GM12872 (cell line): ENCODE measurements around the gene ANKAR.
A peak's percentile ranks its signal among the peaks of the same experiment; 100 is the strongest.

Source experiments
- TF ChIP-seq, protein P1 (sequence below): IDR thresholded peaks from 3 replicates; pipeline ENCODE4 v1.5.1; 2011; ENCODE audit warnings: low read depth, mild to moderate bottlenecking, low read length, moderate library complexity; ENCODE audit not compliant: insufficient read depth

The ANKAR gene, protein sequence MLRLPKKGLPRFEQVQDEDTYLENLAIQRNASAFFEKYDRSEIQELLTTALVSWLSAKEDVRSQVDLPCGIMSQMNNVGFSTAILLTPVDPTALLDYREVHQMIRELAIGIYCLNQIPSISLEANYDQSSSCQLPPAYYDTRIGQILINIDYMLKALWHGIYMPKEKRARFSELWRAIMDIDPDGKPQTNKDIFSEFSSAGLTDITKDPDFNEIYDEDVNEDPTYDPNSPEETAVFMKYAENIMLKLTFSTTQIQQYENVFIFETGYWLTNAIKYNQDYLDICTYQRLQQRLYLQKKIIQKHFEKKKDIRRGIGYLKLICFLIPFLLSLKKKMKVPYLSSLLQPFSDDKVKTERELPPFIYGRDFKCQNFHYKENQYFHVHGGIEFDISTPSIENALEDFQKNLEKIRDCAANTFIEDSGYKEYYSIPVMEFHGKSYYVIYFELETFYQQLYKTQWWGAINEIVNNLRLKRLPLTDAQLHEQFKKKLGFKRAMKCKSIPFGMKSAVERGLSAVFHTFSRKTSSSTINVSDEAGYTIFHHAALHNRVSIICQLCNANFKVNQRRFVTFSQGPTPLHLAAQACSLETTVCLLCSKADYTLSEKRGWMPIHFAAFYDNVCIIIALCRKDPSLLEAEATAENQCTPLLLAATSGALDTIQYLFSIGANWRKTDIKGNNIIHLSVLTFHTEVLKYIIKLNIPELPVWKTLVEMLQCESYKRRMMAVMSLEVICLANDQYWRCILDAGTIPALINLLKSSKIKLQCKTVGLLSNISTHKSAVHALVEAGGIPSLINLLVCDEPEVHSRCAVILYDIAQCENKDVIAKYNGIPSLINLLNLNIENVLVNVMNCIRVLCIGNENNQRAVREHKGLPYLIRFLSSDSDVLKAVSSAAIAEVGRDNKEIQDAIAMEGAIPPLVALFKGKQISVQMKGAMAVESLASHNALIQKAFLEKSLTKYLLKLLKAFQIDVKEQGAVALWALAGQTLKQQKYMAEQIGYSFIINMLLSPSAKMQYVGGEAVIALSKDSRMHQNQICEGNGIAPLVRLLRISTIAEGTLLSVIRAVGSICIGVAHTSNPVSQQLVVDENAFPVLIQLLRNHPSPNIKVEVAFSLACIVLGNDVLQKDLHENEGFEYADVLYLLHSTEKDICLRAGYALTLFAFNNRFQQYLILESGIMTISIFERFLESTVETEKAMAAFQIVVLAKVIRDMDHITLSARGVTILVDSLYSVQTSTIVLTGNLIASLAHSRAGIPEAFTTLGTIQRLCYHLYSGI (N-terminal part only)

DNA sequence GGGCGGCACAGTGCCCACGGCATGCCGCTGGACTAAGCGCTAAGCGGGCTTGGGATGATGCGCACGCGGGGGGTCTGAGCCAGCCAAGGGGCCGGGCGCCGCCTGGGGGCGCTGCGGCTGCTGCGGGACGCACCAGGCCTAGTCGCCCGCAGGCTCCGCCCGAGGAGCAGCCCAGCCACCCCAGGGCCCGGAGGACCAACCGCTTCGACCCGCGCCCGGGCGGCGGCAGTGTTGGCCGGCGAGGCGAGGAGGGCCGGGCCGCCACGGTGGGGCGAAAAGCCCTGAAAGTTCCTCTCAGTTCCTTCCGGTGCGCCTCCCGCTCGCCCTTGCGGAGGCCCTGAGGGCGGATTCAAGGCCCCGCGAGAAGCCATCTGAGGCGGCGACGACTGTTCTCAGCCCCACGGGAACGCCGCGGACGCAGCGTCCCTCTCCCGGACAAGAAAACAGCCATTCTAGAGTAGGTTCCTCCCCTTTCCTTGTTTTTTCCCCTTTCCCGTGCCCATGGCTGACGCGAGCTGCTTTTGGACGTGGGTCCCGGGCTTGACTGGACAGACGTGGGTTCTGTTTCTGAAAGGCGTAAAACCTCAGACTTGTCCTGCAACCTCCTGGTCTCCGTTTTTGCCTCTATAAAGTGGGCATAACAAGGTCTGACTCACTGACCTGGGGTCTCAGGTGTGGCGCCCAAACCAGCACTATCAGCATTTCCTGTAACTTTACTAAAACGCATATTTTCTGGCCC lies at the start of gene ANKAR:
Gene ANKAR, plus strand, starts transcription at position 297 of the 739 bp plus-strand sequence. CDS start 1,821 bp downstream, outside the sequence.
- TF ChIP-seq, protein P1, sequence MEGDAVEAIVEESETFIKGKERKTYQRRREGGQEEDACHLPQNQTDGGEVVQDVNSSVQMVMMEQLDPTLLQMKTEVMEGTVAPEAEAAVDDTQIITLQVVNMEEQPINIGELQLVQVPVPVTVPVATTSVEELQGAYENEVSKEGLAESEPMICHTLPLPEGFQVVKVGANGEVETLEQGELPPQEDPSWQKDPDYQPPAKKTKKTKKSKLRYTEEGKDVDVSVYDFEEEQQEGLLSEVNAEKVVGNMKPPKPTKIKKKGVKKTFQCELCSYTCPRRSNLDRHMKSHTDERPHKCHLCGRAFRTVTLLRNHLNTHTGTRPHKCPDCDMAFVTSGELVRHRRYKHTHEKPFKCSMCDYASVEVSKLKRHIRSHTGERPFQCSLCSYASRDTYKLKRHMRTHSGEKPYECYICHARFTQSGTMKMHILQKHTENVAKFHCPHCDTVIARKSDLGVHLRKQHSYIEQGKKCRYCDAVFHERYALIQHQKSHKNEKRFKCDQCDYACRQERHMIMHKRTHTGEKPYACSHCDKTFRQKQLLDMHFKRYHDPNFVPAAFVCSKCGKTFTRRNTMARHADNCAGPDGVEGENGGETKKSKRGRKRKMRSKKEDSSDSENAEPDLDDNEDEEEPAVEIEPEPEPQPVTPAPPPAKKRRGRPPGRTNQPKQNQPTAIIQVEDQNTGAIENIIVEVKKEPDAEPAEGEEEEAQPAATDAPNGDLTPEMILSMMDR, result peak; percentile 84

DNA sequence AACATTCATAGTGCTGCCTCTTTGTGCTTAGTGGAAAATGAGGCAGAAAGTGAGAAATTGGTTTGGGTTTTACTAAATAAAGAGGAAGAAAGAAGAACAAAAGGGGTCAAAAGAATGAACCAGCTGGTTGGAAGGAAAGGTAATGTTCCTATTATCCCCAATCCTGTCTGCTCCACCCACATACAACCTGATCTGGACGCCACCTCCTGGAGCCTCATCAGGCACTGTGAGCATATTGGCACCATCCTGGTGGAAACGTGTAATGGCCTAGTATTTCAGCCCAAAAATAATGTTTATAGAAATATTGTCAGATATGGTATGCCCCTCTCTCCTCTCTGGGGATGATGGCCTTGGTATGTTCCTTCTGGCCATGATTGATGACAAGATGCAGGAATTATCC lies 48.8 kb upstream of the ANKAR start:
- TF ChIP-seq, protein P1, result no peak

DNA sequence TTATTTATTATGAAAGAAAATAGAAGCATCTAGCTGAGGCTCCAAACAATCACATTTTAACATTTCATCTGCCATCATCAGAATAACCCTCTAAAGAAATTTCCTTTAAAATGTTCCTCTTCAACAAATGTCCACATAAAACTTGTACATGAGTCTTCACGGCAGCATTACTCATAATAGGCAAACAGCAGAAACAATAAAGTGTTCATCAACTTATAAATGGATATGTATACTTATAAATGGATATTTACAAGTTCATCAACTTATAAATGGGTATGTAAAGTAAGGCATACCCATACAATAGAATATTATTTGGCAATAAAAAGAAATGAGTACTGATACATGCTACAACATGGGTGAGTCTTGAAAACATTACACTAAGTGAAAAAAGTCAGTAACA lies 46.7 kb upstream of the ANKAR start:
- TF ChIP-seq, protein P1, result no peak

DNA sequence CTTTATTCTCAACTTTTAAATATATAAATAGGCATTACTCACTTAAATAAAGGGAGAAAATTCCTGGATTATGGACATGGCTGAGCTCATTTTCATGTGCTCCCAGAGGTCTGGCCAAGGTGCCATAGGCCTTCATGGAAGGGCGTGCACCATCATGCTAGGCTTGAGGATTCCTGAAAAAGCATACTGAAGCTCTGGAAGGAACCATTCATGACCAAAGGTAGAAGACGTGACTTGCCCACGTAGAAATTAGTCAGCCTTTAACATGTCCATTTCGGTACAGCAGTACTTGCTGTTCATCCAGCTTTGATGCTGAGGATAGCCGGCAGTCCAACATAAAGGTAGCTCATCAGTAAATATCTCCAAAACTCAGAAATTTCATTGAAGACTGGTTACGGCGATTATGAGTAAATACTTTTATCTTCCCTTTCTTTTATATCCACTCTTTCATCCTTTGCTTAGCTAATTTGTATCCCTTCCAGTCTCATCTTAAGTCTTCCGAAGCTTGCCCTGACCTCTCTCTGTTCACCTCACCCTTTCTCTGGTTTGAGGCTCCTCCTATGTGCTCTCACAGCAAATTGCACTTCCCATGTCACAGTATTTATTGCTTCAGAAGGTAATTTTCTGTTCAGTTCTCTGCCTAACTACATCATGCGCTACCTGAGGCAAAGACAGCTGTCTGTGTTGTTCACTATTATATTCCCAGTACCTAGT lies 45.5 kb upstream of the ANKAR start:
- TF ChIP-seq, protein P1, result no peak

DNA sequence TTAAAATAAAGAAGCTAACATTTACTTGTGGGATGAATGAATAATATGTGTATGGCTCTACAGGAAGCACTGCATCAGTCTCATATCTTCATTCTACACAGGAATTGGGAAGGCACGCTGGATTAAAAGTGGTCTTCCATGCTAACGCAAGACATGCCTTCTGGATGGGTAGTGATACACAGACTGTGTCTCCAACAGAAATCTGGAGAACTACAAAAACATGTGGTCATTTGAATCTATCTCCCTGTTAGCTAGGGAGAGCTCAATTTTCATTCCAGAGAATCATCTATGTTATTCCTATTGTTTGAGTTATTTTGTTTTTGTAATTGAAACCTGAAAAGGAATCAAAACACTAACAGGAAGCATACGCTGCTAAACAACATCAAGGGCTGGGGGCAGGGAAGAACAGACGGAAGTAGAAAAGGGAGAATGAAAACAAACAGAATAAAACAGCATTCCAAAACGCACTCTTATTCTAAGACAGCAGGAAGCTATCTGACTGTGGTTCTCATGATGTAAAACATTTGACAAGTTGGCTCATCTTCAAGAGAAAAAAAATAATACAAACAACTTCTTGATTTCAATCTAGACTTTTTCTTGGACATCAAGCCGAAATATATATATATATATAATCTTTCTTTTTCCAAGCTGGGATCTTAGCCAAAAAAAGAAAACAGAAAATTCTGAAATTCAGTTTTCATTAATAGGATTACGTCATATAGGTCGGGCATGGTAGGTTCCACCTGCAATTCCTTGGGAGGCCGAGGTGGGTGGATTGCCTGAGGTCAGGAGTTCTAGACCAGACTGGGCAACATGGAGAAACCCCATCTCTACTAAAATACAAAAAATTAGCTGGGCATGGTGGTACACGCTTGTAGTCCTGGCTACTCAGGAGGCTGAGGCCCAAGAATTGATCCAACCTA lies 44.7 kb upstream of the ANKAR start:
- TF ChIP-seq, protein P1, result no peak

DNA sequence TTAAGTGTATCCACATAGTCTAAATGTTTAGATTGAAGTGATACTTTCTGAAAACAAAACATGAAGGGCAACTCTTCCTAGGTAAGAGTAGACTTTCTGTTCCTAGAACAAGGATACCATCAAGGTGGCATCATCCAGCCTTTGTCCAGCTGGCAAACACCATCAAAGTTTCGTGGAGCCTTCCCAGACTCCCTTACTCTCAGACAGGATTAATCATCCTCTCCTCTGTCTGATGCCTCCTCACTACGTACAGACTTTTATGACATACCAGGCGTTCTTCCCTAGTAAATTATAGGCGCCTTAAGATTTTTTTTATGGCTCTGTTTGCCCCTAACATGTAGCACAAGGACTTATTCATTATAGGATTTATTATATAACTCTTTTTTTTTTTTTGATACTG lies 42.6 kb upstream of the ANKAR start:
- TF ChIP-seq, protein P1, result no peak
